ENCODE measurements around the gene PBX1. TPM values are rescaled to one million over a fixed set of nuclear protein-coding genes. Genes with fewer than 3 reads are reported as not detected.

Gene PBX1
- total and polyA plus RNA-seq, 10 of the 15 experiments (the other 5 are each of a cell fraction or from before 2014, with no cell fraction given), result 0.05 to 0.28 (median 0.11) TPM; not detected in 5

- Histone ChIP-seq H3K9ac (ENCODE audit: control insufficient read depth, insufficient read depth, low read length) (no peak overlapping the region), H3K79me2 (ENCODE audit: control insufficient read depth, insufficient read depth, low read length) (no peaks in the 10 kb centered on the region), H3K27ac (ENCODE audit: control insufficient read depth, insufficient read depth) (no peak overlapping the region), H3K36me3 (ENCODE audit: control insufficient read depth in 2 of 2, insufficient read depth in 2 of 2, low read length in 1 of 2) (no peaks in the 10 kb centered on the region), H3K9me3 (replicated peaks; ENCODE audit: control insufficient read depth, insufficient read depth, low read length) (no peaks in the 10 kb centered on the region), H3K4me1 (ENCODE audit: control insufficient read depth, insufficient read depth, low read length) (no peaks in the 10 kb centered on the region), H2AFZ (ENCODE audit: control insufficient read depth, low read depth, low read length) (no peak overlapping the region), H3K4me3 (no peak overlapping the region), H4K20me1 (ENCODE audit: control insufficient read depth, insufficient read depth) (no peaks in the 10 kb centered on the region), H3K4me2 (ENCODE audit: control insufficient read depth, insufficient read depth) (no peak overlapping the region), H3K27me3 (replicated peaks in 1 of 2; ENCODE audit: control insufficient read depth in 2 of 2, insufficient read depth in 2 of 2, low read length in 1 of 2) (no peaks in the 10 kb centered on the region)
- no peak for FAIRE-seq
- ATAC-seq, result no peak
- no peak for DNase-seq (ENCODE audit: low read depth, low spot score)
- BruUV-seq (replicated peaks), result no TSS peak
- ChIA-PET RAD21 (ENCODE audit: unreplicated experiment) (no interaction called here), SMC1A (ENCODE audit: uncharacterized antibody, unreplicated experiment) (no interaction called here), CTCF (no interaction called here), POLR2A (no interaction called here)
- TF ChIP-seq RCOR1 (conservative IDR thresholded peaks at IDR 0.05; ENCODE audit: low read depth, low read length) (no peak), HDGF (IDR thresholded peaks at IDR 0.05) (no peak), NR2F1 (conservative IDR thresholded peaks at IDR 0.05) (no peak), CHD2 (IDR thresholded peaks at IDR 0.05; ENCODE audit: borderline replicate concordance, low read depth, low read length) (no peak), E2F8 (IDR thresholded peaks at IDR 0.05; ENCODE audit: low read depth, partially characterized antibody) (no peak), EGR1 (IDR thresholded peaks at IDR 0.05; ENCODE audit: borderline replicate concordance in 1 of 2, low read depth in 2 of 2, low read length in 2 of 2) (no peak), SMC3 (IDR thresholded peaks at IDR 0.05; ENCODE audit: borderline replicate concordance, low read length) (no peak), YY1 (IDR thresholded peaks at IDR 0.05; ENCODE audit: low read depth, low read length) (no peak), ZBED1 (IDR thresholded peaks at IDR 0.05; ENCODE audit: borderline replicate concordance) (no peak), WRNIP1 (IDR thresholded peaks at IDR 0.05; ENCODE audit: borderline replicate concordance, low read depth, low read length) (no peak), PBX3 (IDR thresholded peaks at IDR 0.05; ENCODE audit: insufficient replicate concordance, low read depth, low read length) (no peak), SREBF1 (IDR thresholded peaks at IDR 0.05; ENCODE audit: low read length) (no peak), NFYB (IDR thresholded peaks at IDR 0.05; ENCODE audit: insufficient read depth, low read depth, low read length) (no peak)
- TF ChIP-seq, protein P1, sequence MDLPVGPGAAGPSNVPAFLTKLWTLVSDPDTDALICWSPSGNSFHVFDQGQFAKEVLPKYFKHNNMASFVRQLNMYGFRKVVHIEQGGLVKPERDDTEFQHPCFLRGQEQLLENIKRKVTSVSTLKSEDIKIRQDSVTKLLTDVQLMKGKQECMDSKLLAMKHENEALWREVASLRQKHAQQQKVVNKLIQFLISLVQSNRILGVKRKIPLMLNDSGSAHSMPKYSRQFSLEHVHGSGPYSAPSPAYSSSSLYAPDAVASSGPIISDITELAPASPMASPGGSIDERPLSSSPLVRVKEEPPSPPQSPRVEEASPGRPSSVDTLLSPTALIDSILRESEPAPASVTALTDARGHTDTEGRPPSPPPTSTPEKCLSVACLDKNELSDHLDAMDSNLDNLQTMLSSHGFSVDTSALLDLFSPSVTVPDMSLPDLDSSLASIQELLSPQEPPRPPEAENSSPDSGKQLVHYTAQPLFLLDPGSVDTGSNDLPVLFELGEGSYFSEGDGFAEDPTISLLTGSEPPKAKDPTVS (IDR thresholded peaks at IDR 0.05; ENCODE audit: low read depth, low read length), result no peak
- TF ChIP-seq, protein P2, sequence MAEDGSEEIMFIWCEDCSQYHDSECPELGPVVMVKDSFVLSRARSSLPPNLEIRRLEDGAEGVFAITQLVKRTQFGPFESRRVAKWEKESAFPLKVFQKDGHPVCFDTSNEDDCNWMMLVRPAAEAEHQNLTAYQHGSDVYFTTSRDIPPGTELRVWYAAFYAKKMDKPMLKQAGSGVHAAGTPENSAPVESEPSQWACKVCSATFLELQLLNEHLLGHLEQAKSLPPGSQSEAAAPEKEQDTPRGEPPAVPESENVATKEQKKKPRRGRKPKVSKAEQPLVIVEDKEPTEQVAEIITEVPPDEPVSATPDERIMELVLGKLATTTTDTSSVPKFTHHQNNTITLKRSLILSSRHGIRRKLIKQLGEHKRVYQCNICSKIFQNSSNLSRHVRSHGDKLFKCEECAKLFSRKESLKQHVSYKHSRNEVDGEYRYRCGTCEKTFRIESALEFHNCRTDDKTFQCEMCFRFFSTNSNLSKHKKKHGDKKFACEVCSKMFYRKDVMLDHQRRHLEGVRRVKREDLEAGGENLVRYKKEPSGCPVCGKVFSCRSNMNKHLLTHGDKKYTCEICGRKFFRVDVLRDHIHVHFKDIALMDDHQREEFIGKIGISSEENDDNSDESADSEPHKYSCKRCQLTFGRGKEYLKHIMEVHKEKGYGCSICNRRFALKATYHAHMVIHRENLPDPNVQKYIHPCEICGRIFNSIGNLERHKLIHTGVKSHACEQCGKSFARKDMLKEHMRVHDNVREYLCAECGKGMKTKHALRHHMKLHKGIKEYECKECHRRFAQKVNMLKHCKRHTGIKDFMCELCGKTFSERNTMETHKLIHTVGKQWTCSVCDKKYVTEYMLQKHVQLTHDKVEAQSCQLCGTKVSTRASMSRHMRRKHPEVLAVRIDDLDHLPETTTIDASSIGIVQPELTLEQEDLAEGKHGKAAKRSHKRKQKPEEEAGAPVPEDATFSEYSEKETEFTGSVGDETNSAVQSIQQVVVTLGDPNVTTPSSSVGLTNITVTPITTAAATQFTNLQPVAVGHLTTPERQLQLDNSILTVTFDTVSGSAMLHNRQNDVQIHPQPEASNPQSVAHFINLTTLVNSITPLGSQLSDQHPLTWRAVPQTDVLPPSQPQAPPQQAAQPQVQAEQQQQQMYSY (CRISPR knock-in tag; IDR thresholded peaks at IDR 0.05), result no peak
- WGBS (ENCODE audit: insufficient coverage, insufficient replicate concordance, low lambda C conversion rate, missing lambda C conversion rate), result 5% methylated on average over 13 of the region's 17 CpGs
- in situ Hi-C loops (cut with MboI) (no loop called here), intact Hi-C loops (cut with micrococcal nuclease; ENCODE audit: unreplicated experiment) (no loop called here)
These were observed 29.7 kb downstream of the PBX1 start for GRCh38 chr1:164588516-164589341.
